CD4-positive, alpha-beta T cell treated with Interleukin-10 for 1 hour (primary cell): Measurements from ENCODE around the gene GYG1.
"Not testable (repeated sequence)": the region's sequence is repeated elsewhere in the genome, so short reads cannot be mapped to it uniquely, and the experiment has no call there.

ENCODE experiments used
- DNase-seq: peaks from one replicate; pipeline ENCODE4 v3.0.0-alpha.2; 2020

The GYG1 gene

DNA sequence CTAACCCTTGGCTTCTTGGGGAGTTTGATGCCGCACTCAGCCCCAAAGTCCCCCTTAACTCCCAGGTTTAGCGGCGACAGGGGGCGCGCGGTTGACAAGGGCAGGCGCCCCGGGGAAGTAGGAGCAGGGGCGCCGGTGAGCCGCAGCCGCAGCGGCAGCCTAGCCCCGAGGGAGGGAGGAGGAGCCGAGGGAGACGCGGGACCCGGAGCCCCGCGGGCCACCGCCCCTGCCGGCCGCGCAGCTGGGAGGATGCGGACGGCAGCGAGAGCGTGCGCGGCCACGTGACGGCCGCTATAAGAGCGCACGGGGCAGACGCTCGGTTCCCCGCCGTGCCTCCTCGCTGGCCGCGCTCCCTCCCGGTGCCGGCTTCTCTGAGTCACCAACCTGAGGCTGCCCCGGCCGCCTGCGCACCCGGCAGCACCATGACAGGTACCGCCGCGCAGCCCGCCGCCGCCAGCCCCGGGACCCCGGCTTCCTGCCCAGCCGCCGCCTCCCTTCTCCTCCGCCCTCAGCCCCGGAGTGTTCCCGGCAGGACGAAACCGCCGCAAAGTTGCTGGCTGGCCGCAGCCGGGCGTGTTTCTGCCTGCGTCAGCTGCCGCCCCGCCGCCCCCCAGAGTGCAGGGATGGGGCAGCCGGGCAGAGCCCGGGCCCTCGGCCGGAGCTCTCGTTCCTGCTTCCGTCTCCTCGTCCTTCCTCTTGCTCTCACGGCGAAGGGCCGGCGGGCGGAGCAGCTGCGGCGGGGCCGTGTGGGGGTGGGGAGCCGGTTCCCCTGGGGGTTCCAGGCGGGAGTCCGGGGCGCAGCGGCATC lies at the start of gene GYG1:
GYG1 (plus strand) TSS at position 322 of the 808 bp plus-strand sequence; CDS start at position 423, 101 bp downstream.
- DNase-seq, result peak; percentile 80

DNA sequence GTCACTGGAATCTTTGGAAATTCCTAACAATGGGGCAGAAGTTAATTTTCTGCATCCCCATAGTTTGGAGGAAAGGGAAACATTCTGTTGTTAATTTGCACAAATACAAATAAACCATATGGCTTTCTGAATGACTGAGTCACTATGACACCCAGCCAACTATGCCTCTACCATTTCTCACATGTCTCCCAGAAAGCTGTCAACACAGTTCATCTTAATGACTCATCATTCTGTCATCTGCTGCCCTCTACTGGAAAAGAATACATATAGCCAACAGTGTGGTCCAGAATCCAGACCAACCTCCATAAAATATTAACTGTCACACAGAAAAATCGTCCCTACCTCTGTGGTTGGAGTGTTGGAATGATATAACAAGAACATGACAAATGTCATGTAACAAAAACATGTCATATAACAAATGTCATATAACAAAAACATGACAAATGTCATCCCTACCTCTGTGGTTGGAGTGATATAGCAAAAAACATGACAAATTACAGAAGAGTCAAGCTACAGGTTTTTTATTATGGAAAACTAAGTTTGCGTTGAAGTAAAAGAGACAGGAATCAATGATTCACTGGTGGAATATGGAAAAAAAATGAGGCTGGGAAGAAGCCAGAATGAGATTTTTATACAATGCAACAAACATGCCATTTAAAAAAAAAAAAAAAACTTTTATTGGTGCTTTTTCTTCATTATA lies 47.7 kb upstream of the GYG1 start:
- peak; percentile 60 for DNase-seq

DNA sequence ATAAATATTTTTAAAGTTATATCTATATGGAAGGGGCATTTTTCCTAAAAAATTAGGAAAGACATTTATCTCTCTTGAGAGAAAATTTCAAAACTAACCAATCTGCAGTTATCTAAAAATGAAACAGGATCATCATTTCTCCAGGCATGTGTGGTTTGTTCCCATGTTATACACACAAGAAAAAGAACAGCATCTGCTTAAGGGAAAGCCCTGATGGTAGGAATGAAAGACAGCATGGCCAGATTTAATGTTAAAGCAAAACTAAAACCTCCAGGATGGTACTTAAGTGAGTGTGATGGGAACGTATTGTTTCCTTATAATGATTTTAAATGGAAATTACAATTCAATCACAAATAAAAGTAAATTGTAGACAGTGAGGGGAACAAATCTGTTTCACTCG lies 46.2 kb upstream of the GYG1 start:
- no peak for DNase-seq

DNA sequence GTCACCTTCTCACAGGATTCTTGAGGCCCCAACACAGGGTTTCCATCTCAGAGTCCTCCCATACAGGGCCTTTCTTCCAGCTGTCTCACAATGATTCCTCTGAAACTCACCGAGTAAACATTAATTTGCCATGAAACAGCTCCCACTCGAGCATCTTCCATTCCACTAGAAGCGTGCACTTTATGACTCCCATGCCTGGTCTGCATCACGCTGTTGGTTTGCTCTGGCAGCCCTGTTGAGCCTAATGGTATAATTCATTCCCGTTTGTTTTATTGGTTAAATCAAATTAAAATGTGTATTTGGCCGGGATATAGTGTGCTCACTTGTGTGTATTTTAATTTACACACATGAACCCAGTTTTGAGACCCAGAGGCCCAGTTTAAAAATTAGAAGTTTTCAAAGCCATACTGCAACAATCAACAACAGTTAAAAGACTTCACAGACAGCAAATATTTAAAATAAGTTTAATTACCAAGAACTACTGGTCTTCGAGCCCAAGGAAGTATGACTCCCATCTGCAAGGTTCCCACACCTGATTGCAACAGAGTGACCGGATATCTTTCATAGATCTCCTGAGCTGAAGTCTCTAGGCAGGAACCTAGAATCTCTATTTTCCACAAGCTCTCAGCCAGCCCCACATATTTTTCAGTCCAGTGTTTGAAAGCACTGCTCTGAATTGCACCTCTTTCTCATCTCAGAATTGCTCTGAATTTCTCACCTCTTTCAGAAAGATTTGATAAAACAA lies 42.3 kb upstream of the GYG1 start:
- no peak for DNase-seq

DNA sequence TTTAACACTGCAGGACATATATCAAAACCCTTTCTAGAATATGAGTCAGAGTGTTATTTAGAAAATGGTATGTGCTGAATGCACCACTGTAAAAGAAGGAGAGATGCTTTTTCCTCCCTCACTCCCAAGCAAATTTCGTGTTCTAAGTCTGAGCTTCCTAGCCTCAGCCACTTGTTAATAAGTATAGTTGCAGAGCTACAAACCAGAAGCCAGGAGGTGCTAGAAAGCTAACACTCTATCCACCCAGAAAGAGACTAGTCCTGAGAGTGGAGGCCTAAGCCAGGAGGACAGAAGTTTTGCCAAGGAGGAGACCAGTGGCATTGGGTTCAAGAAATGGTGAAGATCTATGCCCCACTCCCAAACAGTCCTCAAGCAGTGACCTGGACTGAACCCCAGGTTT lies 40.5 kb upstream of the GYG1 start:
- no peak for DNase-seq

DNA sequence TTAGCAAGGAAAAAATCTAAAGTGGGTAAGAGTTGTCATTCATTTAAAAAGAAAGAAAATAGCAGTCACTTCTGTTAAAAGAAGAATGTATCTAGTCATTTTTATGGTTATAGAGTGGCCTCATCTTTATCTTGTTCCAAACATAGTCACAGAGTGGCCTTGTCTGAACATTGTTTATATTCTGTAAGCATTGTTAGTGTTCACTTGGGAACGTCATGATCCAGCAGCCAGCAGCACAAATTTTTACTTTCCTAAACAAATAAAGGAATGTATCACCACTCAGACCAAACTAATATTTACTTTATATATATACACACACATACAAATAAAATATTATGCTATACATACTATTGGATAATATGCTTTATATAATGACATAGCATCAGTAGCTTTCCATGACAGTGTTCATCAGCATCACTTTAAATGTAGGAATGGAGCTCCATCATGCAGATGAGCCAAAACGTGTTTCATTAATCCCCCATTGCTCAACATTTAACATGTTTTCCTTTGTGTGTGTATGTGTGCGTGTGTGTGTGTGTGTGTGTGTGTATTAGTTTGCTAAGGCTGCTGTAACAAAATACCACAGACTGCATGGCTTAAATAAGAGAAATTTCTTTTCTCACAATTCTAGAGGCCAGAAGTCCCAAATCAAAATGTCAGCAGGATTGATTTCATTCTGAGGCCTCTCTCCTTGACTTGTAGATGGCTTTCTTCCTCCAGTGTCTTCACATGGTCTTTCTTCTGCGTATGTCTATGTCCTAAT lies 39.6 kb upstream of the GYG1 start:
- no peak for DNase-seq

DNA sequence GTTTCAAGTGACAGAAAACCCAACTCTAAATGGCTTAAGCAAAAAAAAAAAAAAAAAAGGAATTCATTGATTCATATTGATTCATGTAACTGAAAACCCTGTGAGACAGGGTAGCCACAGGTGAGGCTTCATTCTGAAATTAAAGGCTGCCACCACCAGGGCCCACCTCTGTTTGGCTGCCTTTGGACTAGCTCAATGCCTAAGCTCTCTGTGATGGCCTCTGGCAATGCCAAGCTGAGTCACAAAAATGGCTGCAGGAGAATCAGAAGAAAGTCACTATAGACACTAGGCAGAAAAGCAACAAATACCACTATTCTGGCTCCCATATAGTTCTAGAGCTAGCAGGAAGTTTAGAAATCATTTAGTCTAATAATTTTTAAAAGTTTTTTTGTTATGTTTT lies 38.2 kb upstream of the GYG1 start:
- DNase-seq, result no peak

DNA sequence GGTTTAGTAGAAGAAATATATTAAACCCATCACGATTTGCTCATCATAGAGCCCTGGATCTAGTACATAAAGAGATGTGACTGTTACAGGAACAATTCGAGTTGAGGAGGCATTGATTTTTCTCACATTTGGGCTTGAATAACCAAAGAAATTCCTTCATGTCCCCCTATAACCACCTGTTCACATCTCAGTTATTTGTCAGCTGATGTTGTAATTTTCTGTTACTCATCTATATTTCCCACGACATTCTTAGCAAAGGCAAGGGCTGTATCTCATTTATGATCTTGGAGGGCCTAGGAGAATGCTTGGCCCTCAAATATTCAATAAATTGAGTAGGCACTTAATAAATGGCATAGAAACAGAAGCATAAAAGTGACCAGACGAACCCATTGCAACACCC lies 36.4 kb upstream of the GYG1 start:
- DNase-seq, result no peak

DNA sequence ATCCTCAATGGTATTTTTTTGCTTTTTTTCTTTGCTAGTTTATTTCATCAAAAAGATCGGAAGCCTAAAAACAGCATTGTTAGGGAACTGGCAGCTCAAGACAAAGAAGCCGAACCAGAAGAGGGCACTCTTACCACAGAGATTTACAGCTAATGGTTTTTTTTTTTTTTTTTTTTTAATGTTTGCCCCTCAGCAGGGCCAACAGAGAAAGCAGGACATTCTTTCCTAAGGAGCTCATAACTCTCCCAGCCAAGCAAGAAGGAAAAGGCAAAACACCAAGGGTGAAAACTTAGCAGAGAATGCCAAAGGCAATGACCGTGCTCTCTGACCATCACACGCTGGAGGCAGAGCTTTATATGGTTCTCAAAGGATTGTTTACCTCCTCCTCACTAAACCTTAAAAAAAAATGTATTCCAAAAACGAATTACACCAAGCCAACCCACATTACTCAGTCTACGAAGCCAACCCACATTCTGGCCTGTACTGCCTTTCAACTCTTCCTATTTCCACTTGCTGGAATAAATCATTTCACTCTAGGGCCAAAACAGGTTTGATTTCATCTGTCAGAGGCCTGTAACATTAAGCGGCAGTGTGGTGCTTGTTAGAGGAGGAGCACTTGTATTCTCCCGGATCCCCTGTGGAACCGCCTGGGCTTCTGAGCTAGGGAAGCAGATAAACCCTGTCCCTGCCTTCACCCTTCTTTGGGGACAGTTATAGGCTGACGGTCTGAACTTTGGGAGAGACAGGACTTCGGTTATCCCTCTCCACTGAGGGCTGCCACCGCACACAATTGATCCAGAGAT lies 35.6 kb upstream of the GYG1 start:
- DNase-seq, result peak; percentile 57

DNA sequence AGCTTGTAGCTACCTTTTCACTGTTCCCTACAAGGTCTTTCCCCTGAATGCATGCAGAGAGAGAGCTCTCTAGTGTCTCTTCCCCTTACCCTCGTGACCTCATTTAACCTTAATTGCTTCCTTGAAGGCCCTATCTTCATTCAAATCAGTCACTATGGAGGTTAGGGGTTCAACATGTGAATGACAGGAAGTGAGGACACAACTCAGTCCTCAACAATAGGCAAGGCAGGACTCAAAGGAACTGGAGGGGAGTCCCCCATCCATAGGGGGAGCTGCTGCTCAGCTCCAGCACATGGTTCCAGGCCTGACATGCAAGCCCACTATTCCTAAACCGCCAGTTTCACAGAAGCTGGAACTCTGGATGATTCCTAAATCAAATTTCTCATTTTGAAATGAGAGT lies 33.8 kb upstream of the GYG1 start:
- DNase-seq, result no peak

DNA sequence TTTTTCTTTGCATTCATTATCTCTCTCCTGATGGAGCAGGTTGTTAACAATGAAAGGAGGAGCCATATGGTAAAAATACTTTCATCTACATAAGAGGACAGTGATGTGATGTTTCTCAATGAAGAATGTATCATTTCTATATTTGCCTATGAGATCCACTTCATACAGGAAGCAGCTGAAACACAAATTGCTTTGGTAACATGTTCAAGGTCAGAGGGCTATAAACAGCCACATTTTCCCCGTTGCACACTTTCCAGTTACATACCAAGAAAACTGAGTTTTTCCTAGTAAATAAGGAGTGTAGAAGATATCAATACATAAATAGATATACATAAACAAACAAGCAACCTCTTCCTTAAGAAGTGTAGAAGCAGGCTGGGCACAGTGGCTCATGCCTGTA lies 32.6 kb upstream of the GYG1 start:
- no peak for DNase-seq

DNA sequence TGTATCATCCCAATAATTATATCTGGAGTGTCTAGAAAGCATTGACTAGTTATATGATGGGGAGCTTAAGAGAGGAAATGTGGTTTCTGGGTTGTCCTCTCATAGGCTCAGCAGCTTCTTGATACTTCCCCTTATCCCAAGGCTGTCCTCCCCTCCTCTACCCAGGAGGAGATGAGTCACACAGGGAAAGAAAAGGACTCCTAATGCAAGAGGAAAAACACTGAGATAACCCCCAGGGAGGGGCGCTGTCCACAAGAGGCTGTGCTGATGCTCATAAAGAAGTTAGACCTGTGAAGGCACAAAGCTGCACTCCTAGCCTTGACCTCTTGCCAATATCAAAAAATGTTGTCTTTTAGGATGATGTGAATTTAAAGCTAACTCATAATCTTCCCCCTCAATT lies 28.8 kb upstream of the GYG1 start:
- DNase-seq, result no peak

DNA sequence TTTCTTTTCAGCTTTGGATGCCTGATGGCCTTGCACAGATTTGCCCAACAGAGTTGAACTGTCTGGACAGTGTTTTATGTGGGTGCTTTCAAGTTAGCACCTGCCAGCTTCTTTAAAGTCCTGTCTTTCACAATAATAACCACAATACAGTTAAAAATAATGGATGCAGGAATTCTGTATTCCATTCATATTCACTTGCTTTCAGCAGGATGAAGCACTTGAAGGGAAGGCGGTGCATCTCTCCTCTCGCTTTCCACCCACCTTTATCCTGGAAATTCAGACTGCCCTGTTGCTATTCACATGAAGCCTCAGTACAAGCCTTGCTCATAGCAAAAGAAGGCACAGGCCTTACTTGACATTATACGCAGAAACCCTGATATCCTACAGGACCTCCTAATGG lies 26.5 kb upstream of the GYG1 start:
- DNase-seq, result no peak

DNA sequence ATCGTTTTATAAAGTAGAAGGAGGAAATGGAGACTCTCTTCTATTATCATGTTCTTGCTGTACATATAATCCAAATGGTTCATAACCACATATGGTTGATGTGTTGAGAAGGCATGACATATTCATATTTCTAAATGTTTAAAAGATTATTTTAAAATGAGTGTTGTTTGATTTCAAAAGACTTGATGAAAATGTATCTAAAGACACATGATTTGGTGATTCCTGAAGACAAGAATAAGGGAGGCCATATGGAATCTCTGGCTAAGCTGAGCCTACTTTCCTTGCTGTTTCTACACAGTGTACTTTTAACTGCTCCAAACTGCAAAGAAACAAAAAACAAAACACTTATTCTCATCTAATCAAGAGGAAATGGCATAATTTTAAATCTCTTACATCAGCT lies 23.0 kb upstream of the GYG1 start:
- DNase-seq, result no peak

DNA sequence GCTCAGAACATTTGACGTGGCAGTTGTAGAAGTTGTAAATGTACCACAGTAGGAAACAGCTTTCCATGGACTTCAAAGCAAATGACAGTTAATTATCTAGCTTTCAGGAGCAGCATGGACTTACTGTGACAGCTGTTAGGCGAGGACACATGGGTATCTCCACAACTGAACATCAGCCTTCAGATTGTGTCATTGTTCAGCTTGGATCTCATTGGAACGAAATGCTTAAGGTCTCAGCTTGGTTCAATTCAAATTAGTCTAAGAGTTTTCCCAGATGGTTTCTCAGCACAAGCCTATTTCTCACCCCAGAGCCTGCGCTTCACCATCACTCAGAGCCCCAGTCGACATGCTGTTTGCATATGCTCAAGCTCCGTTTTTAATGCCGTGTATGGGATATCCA lies 21.1 kb upstream of the GYG1 start:
- DNase-seq, result no peak

DNA sequence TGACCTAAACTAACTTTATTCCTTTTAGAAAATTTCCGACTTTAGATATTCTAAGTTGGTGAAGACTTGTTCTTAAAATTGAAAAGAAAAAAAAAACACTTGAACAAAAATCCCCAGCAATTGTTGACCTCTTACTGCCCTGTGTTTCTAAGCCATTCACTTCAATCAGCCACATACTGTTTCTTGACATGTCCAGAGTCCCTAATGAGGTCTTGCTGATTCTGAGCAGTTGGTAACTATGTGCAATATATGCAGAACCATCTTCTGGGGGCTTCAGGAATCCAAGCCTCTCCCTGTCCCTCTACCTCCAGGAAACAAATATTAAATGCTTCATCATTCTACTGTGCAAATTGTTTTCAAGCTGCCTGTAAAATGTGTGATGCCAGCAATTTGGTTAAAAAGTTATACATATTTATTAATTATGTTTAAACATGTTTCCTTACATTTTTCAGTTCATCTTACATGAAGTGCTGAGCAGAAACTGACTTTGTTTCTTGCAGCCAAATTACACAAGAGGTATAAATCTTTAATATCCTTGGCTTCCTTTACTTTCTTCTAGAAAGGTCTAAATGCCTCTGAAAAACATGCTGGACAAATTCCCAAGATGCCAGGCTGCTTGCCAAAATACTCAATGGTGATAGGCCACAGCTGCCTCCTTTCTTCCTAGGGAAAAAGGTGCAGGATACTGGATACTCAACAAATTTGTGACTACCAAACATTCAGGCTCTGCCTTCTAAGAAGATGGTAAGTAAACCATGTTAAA lies 19.8 kb upstream of the GYG1 start:
- DNase-seq, result no peak

DNA sequence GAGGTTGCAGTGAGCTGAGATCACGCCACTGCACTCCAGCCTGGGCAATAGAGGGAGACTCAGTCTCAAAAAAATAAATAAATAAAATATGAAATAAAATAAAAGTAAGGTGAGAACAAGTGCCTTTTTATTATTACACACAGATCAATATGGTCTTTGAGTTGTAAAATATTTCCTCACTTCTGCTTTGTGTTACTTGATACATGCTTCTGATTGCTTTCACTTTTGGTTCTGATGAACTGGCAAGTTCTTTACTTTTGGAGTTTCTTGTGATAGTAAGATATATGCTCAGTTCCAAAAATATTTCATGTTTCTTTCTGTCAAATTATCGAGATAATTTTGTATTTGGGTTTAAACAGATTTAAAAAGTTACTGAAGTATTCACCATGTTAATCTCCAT lies 16.6 kb upstream of the GYG1 start:
- DNase-seq, result no peak

DNA sequence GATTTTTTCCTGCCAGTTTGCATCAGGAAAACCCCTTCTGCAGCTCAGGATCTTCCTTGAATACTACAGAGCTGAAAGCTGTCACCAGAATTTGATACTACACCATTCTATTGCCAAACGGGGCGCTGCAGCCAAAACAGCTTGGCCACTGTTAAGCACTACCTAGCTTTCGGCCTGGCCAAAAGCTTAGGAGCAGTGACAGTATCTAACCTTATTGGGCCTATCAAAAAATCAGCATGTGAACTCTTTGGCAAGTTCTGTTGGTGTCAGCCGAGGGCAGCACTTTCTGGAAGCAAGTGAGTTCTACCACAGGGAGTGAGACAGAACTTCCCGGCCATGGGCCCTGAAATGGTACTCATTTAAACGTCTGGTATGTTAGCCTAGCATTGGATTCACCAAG lies 16.1 kb upstream of the GYG1 start:
- DNase-seq, result no peak

DNA sequence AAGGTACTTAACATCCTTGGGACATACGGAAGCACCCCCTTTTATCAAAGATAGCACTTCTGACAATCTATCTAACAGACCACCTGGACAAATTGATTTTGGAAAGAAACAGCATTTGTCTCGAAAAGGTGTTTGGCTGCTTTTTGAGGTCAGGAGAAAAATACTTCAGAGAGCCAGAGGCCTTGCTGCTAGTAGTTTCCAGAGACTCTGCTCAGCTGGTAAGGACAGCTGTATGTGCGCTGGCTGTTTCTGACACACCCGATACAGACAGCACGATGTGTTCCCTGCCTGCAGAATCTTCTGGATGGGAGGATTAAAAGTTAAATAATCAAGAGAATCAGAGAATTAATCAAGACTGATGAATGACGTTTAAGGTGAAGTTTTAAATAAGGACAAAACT lies 15.6 kb upstream of the GYG1 start:
- DNase-seq, result no peak

DNA sequence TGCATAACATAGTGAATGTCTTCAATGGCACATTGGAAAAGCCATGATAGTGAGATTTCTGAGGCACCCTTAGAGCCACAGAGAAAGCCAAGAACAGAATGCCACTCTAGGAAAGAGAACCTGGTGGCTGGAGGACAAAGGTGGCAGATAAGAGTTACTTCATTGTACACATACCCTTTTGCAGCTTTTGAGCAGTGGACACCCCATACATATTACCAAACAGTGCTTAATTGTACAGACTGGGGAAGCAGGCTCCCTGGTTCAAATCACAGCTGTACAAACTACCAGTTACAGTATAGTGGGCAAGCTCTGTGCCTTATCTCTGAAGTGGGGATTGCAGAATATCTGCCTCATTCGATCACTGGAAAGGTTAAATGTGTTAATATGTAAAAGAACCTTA lies 10.1 kb upstream of the GYG1 start:
- DNase-seq, result no peak

DNA sequence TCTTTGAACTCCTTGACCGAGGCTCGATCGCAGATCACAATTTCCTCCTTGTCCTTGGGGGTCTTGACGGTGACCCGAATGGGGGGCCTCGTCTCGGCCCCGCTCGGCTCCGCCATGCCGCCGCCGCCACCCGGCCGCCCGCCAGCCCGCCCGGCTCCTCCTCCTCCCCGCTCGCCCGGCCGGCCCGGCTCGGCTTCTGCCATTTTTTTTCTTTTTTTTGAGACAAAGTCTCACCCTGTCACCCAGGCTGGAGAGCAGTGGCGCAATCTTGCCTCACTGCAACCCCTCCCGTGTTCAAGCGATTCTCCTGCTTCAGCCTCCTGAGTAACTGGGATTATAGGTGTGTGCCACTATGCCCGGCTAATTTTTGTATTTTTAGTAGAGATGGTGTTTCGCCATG lies 3.8 kb upstream of the GYG1 start:
- not testable (repeated sequence) for DNase-seq

DNA sequence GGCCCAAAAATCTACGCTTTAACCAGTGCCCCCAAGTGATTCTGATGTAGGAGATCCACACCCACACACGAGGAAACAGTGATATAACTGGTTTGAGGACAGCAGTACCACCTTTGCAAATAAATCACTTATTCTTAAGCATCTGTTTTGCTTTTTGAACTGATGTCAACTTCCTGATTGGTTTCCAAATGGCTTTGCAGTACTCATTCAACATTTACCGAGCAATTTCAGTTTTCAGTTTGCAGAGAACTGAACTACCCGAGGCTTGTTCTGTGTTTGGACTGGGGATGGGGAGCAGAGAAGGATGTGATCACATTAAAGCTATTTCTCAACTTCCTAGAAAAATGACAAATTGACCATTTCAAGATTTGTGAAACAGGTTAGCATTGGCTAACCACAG lies 1.1 kb upstream of the GYG1 start:
- no peak for DNase-seq
